Right atrium auricular region (tissue), 2 donors: ENCODE results near the gene ACVR1B. TPM values are rescaled to one million over a fixed set of nuclear protein-coding genes. Genes with fewer than 3 reads are reported as not detected.

ENCODE experiments used
- DNase-seq: peaks from one replicate; pipeline ENCODE4 v3.0.0-alpha.2; 2019; ENCODE audit warnings: low spot score
- H3K27ac ChIP-seq, 2 donors: fragments of 200-600 bp; sonication (generic); 1 replicate in 1 of 2; 2 replicates in 1 of 2; pipeline ENCODE4 v1.5.1; 2016 to 2019
- H3K27me3 ChIP-seq, 2 donors: fragments of 200-600 bp; sonication (generic); one replicate each; pipeline versions ENCODE4 v1.5.1 to v1.6.0; 2017 to 2019
- H3K36me3 ChIP-seq: fragments of 200-600 bp; sonication (generic); one replicate; pipeline ENCODE4 v1.5.1; 2016
- H3K4me1 ChIP-seq, 2 donors: fragments of 200-600 bp; sonication (generic); one replicate each; pipeline versions ENCODE4 v1.5.1 to v1.6.0; 2017 to 2019
- H3K4me3 ChIP-seq, 2 donors: fragments of 200-600 bp; sonication (generic); 1 replicate in 1 of 2; 2 replicates in 1 of 2; pipeline ENCODE4 v1.5.1; 2017 to 2019; ENCODE audit warnings: mild to moderate bottlenecking in 1 of 2, moderate library complexity in 1 of 2
- H3K9me3 ChIP-seq, 2 donors: fragments of 200-600 bp; sonication (generic); one replicate each; pipeline ENCODE4 v1.5.1; 2019
- total RNA-seq, 2 donors: library from RNA; depleted of rRNA; stranded (reverse); fragments of >200 nt; gene quantifications; one replicate each; pipeline ENCODE4 v1.1.0, GENCODE V29; 2016
- TF ChIP-seq, protein P1 (sequence below), 2 donors: fragments of 200-600 bp; sonication (generic); IDR thresholded peaks; one replicate each; pipeline ENCODE4 v1.5.1; 2019; ENCODE audit warnings: antibody characterized with exemption in 2 of 2

Gene ACVR1B
- total RNA-seq, 2 donors from 2014 or later: 8.2 to 12.5 TPM

DNA sequence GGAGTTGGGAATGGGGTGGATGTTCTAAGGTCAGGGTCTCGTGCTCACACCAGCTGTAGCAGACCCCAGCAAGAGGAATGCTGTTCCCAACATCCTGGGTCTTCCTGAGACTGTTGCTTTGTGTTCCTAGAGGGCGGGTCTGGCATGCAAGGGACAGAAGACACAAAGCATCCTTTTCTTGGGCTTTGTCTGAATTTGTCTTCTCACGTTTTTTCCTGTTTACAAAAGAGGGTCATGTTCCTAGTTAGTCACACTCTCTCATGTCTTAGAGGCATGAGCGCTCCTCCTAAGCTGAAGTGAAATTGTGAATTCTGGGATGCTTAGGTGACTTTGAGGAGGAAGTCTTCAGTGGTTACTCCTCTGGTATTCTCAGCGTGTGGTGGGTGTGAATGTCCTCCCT lies 45.6 kb downstream of the ACVR1B start:
- no peaks in the 10 kb centered on the region for H3K9me3 ChIP-seq
- no peak overlapping the region for H3K27ac ChIP-seq
- TF ChIP-seq, protein P1, sequence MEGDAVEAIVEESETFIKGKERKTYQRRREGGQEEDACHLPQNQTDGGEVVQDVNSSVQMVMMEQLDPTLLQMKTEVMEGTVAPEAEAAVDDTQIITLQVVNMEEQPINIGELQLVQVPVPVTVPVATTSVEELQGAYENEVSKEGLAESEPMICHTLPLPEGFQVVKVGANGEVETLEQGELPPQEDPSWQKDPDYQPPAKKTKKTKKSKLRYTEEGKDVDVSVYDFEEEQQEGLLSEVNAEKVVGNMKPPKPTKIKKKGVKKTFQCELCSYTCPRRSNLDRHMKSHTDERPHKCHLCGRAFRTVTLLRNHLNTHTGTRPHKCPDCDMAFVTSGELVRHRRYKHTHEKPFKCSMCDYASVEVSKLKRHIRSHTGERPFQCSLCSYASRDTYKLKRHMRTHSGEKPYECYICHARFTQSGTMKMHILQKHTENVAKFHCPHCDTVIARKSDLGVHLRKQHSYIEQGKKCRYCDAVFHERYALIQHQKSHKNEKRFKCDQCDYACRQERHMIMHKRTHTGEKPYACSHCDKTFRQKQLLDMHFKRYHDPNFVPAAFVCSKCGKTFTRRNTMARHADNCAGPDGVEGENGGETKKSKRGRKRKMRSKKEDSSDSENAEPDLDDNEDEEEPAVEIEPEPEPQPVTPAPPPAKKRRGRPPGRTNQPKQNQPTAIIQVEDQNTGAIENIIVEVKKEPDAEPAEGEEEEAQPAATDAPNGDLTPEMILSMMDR (IDR thresholded peaks at IDR 0.05): no peak
- H3K36me3 ChIP-seq: peaks cover 29% of the 10 kb centered on the region
- H3K4me1 ChIP-seq: no peaks in the 10 kb centered on the region
- no peak for DNase-seq
- H3K4me3 ChIP-seq: no peak overlapping the region
- no peaks in the 10 kb centered on the region for H3K27me3 ChIP-seq

GRCh38 chr12:52003016-52003550 lies 51.6 kb downstream of the ACVR1B start:
- Histone ChIP-seq H3K27ac (no peak overlapping the region), H3K36me3 (no peaks in the 10 kb centered on the region), H3K4me3 (no peak overlapping the region), H3K27me3 (peaks cover 0 to 5% of the 10 kb centered on the region in 2 donors), H3K9me3 (no peaks in the 10 kb centered on the region), H3K4me1 (peaks cover 0 to 9% of the 10 kb centered on the region in 2 donors)
- TF ChIP-seq, protein P1 (IDR thresholded peaks at IDR 0.05): no peak
- no peak for DNase-seq

GRCh38 chr12:52003591-52003990 lies 52.1 kb downstream of the ACVR1B start:
- no peak overlapping the region for H3K4me3 ChIP-seq
- TF ChIP-seq, protein P1 (IDR thresholded peaks at IDR 0.05): no peak
- H3K27me3 ChIP-seq: peaks cover 0 to 5% of the 10 kb centered on the region in 2 donors
- DNase-seq: no peak
- H3K27ac ChIP-seq: no peak overlapping the region
- H3K36me3 ChIP-seq: no peaks in the 10 kb centered on the region
- H3K9me3 ChIP-seq: no peaks in the 10 kb centered on the region
- peaks cover 0 to 9% of the 10 kb centered on the region in 2 donors for H3K4me1 ChIP-seq

GRCh38 chr12:52004042-52004648 lies 52.6 kb downstream of the ACVR1B start:
- TF ChIP-seq, protein P1 (IDR thresholded peaks at IDR 0.05): peak; percentile 53 to 81
- Histone ChIP-seq H3K4me3 (no peak overlapping the region), H3K4me1 (peaks cover 0 to 13% of the 10 kb centered on the region in 2 donors), H3K9me3 (no peaks in the 10 kb centered on the region), H3K36me3 (no peaks in the 10 kb centered on the region), H3K27me3 (peaks cover 0 to 5% of the 10 kb centered on the region in 2 donors), H3K27ac (no peak overlapping the region)
- no peak for DNase-seq

DNA sequence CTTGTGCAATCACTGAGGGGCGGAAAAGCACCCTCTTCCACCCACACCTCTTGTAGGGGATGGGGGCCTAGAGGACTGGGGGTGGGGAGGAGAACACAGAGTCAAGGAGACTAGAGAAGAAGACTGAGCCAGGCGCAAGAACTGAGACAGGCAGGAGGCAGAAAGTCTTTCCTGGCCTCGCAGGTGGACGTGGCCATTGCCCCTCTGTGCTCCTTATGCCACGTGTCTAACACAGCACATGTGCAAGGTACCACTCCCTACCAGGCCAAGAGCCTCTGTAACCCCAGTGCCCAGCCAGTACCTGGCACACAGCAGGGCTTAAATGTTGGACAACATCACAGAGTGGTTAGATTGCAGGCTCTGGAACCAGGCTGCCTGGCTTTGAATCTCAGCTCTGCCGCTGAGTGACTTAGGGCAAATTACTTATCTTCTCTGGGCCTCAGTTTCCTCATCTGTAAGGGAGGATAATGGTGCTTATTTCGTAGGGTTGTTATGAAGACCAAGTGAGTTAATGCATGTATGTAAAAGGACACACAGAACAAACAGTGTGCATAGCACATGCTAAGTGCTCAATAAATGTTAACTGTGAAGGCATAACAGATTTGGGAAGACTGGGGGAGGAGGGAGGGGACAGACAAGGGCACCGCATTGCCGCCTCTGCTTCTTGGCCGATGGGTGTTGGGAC lies 53.9 kb downstream of the ACVR1B start:
- Histone ChIP-seq H3K9me3 (no peaks in the 10 kb centered on the region), H3K36me3 (no peaks in the 10 kb centered on the region), H3K4me1 (peaks cover 0 to 25% of the 10 kb centered on the region in 2 donors), H3K27ac (no peak overlapping the region), H3K4me3 (no peak overlapping the region), H3K27me3 (peaks cover 0 to 5% of the 10 kb centered on the region in 2 donors)
- DNase-seq: no peak
- TF ChIP-seq, protein P1 (IDR thresholded peaks at IDR 0.05): no peak
